Activated CD4-positive, CD25-positive, alpha-beta regulatory T cell treated with anti-CD3 and anti-CD28 coated beads, Interleukin-2, amount 50 U/mL, for 16 hours (primary cell): Measurements from ENCODE around the gene FSTL4.
"Not testable (repeated sequence)": the region's sequence is repeated elsewhere in the genome, so short reads cannot be mapped to it uniquely, and the experiment has no call there.

Source experiments
- DNase-seq: peaks from one replicate; pipeline ENCODE4 v3.0.0-alpha.2; 2020; ENCODE audit warnings: low read depth, low spot score

Gene FSTL4

GRCh38 chr5:133404724-133405123, 207.6 kb downstream of the FSTL4 start:
- no peak for DNase-seq

- DNase-seq, result no peak
Measured at GRCh38 chr5:133403741-133404364, 208.5 kb downstream of the FSTL4 start.

- DNase-seq, result no peak
Measured at GRCh38 chr5:133402775-133403174, 209.6 kb downstream of the FSTL4 start.

- no peak for DNase-seq
Measured at GRCh38 chr5:133401731-133402347, 210.5 kb downstream of the FSTL4 start.

GRCh38 chr5:133400831-133401351, 211.4 kb downstream of the FSTL4 start:
- no peak for DNase-seq

GRCh38 chr5:133400120-133400519, 212.2 kb downstream of the FSTL4 start:
- no peak for DNase-seq

- DNase-seq, result no peak
Measured at GRCh38 chr5:133399247-133399891, 213.0 kb downstream of the FSTL4 start.

GRCh38 chr5:133398646-133399101, 213.7 kb downstream of the FSTL4 start:
- no peak for DNase-seq

GRCh38 chr5:133397990-133398645, 214.2 kb downstream of the FSTL4 start:
- DNase-seq, result no peak

- no peak for DNase-seq
Measured at GRCh38 chr5:133397348-133397747, 215.0 kb downstream of the FSTL4 start.

GRCh38 chr5:133396814-133397213, 215.5 kb downstream of the FSTL4 start:
- no peak for DNase-seq

GRCh38 chr5:133396187-133396741, 216.1 kb downstream of the FSTL4 start:
- no peak for DNase-seq

- DNase-seq, result not testable (repeated sequence)
Measured at GRCh38 chr5:133395207-133395606, 217.1 kb downstream of the FSTL4 start.

- not testable (repeated sequence) for DNase-seq
Measured at GRCh38 chr5:133394477-133394817, 217.9 kb downstream of the FSTL4 start.

- no peak for DNase-seq
Measured at GRCh38 chr5:133393776-133394476, 218.4 kb downstream of the FSTL4 start.

- no peak for DNase-seq
Measured at GRCh38 chr5:133392448-133392847, 219.9 kb downstream of the FSTL4 start.

- no peak for DNase-seq
Measured at GRCh38 chr5:133391354-133392136, 220.8 kb downstream of the FSTL4 start.

- DNase-seq, result no peak
Measured at GRCh38 chr5:133390416-133391353, 221.7 kb downstream of the FSTL4 start.

GRCh38 chr5:133389066-133389590, 223.2 kb downstream of the FSTL4 start:
- DNase-seq, result no peak
